Measurements from ENCODE around the gene UTP11.

DNA sequence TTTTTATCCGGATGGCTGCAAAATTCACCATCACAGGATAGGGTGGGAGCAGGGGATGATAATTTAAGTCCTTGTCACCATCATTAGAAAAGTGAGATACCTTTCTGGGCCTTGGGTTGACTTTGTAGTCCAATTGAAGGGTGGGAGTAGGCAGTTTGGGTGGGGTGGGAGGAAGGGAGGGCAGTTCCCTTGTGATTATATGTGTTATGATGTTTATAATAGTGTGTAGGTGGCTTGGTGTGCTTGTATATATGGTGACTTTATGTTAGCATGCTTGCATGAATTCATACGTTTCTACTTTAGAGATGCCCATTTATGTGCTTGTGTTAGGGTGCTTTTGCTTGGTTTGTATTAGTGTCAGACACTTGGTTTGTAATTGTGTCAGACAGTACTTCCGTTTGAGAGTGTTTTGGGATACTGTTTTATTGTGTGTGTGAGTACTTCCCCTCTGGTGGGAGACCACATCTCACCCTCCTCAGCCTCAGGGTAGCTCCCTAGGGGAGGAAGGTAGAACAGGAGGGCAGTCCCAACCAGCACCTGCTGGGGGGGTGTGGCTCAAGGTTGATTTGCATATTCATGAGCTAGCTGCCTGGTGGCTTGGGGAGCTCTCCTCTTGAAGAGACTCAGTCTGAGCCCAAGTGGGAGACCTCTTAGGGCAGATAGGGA, 40.3 kb downstream of the UTP11 start:
- TF ChIP-seq, protein P1, sequence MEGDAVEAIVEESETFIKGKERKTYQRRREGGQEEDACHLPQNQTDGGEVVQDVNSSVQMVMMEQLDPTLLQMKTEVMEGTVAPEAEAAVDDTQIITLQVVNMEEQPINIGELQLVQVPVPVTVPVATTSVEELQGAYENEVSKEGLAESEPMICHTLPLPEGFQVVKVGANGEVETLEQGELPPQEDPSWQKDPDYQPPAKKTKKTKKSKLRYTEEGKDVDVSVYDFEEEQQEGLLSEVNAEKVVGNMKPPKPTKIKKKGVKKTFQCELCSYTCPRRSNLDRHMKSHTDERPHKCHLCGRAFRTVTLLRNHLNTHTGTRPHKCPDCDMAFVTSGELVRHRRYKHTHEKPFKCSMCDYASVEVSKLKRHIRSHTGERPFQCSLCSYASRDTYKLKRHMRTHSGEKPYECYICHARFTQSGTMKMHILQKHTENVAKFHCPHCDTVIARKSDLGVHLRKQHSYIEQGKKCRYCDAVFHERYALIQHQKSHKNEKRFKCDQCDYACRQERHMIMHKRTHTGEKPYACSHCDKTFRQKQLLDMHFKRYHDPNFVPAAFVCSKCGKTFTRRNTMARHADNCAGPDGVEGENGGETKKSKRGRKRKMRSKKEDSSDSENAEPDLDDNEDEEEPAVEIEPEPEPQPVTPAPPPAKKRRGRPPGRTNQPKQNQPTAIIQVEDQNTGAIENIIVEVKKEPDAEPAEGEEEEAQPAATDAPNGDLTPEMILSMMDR (IDR thresholded peaks at IDR 0.05): no peak
- TF ChIP-seq POLR2A (IDR thresholded peaks at IDR 0.05): no peak

Data from heart left ventricle (tissue), 13 donors.